HG03520 (cell line): Measurements from ENCODE around the gene NKX6-2.
"Not testable (repeated sequence)": the region's sequence is repeated elsewhere in the genome, so short reads cannot be mapped to it uniquely, and the experiment has no call there.

ENCODE experiments used
- ATAC-seq: cut with Tn5 transposase; IDR thresholded peaks from one replicate; pipeline ENCODE4 v1.9.1; 2021; ENCODE audit warnings: mild to moderate bottlenecking, moderate library complexity; ENCODE audit not compliant: unreplicated experiment

NKX6-2 gene

DNA sequence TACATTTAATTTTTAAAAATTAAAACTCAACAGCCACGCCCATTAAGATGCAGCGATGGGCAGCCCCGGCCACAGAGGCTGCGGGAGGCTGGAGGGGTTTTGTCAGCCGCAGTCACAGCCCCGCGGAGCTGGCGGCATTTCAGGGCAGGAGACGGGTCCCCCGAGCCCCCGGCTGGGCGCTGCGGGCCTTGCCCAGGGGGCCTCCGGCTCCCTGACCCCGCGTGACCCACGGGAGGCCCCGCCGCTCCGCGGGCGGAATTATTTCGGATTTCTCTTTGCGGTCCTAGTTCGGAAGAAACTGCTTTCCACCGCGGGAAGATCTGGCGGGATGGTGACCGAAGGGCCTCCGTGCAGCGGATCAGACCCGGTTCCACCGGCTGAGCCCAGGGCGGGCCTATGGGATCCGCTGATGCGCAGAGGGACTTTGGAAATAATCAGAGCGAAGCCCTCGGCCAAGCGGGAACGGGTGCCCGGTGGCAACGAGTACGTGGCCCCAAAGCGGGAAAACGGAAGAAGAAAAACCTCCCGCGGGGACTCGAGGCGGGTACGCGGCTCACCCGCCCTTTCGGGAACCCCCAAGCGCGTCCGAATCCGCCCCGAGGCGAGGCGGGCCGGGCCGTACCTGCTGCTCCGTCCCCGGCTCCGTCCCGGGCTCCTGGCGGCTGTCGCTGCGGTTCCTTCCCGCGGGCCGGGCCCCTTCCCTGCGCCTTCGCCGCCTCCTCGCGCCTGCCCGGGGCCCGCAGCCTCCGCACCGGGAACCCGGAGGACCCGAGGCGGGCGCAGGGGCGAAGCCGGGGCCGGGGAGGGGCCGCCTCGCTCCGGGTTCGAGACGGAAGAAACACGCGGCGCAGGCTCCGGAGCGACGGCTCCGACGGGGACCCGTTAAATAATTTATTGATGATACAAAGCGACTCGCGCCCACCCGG is 1.7 kb downstream of the NKX6-2 start:
- ATAC-seq = no peak

DNA sequence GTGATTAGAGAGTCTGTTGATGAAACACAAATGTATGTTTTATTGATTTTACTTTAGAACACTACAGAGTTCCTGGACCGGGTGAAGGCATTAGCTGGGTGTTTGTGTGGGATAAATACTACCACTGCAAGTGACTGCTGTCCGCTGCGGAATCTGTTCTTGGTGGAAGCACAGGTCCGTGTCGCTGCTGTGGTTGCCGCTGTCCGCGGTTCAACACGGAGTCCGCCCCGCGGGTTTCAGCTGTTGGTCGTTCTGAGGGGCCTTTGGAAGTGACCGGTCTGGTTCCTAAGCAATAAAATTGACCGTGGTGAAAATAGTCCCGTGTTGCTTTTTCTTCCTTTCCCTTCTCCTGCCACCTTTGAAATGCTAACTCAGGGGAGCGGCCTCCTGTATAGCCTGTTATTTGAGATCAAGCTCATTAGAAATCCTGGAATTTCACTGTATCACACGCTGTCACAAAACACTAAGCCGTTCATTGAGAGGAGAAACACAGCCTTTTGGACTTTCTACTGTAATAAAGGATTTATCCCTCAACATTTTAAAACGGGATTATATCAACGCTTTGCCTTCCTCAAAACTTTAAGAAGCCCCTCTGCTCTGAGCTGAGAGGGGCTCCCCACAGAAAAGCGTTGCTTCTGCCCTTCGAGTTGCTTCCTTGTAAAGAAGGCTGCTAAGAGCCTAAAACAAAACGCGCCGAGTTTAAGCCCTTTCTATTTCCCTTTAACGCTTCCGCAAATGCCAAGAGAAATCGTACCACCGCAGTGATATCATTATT is 2.6 kb downstream of the NKX6-2 start:
- ATAC-seq = no peak

DNA sequence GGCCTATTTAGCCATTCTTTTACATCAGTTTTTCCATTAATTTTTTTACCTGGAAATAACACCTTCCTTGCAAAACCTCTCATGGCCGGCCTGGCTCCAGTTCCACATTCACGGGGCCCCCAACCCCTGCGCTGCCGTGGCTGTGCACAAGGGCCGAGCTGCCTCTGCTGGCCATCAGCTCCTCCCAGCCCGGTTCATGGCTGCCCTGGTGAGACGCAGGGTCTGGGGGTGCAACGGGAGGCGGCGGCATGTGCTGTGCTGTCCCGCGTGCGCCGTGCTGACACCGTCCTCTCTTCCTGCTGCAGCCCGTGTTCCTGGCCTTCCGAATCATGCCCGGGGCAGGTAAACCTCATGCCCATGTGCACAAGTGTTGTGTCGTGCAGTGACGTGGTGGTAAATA is 4.4 kb downstream of the NKX6-2 start:
- ATAC-seq = no peak

DNA sequence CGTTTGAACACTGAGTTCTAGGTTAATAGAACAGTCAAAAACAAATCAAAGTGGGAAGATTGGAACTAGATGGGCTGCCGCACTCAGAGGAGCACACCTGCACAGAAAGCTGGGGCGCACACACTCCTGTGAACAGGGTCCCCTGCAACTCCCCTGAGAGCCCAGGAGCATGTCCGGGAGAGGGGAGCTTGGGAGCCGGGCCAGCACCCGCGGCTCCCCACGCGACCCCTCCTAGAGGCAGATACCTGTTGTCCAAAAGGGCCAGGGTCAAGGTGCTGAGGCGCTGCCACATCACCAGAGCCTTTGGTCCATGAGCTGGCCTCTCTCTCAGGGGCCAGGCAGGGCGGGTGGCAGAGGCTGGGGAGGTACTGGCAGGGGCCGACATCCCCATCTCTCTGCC is 5.6 kb downstream of the NKX6-2 start:
- ATAC-seq = no peak

DNA sequence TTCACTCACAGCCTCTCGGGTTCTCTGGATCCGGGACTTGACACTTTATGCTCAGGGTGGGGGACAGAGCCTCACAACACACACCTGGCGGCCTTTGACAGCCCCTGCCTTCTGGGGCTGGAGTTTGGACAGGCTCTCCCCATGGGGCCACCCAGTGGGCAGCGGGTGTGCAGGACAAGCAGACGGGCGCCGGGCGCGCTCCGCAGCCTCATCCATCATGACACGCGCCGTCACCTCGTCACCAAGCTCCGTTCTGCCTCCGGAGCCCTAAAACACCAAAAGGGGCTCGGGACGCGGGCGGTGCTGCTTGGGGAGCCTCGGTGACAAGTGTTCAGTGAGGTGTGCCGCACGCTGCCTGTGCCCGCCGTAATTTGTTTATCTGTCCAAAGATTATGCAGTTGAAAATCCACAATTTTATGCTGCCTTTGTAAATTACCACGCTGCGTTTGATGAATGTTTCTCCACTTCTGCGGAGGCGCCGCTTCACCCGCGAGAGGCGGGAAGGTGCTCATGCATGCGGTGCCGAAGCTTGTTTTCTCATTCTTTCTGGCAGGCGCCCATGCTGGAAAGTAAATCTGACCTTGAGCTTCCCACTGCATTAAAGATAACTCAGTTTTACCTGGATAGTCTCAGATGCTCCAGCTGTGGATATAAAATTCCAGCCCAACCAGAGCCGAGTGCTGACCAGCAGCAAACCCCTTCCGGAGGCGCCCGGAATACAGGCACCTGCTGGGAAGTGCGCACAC is 6.2 kb downstream of the NKX6-2 start:
- no peak for ATAC-seq

DNA sequence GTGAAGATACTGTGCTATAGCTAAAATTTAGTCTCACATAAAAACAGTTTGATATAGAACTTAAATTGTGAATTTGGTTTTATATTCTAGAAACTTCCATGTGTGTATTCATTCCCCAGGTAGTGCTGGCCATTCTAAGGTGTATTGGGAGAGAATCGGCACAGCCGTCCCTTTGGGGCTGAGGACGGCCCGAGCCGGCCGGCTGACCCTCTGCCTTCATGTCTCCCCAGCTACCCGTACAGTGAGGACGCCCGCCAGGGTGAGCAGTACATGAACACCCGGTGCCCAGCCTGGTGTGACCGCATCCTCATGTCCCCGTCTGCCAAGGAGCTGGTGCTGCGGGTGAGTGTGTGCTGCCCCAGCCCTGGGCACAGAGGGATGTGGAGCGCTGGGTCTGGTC is 8.5 kb downstream of the NKX6-2 start:
- ATAC-seq = no peak

DNA sequence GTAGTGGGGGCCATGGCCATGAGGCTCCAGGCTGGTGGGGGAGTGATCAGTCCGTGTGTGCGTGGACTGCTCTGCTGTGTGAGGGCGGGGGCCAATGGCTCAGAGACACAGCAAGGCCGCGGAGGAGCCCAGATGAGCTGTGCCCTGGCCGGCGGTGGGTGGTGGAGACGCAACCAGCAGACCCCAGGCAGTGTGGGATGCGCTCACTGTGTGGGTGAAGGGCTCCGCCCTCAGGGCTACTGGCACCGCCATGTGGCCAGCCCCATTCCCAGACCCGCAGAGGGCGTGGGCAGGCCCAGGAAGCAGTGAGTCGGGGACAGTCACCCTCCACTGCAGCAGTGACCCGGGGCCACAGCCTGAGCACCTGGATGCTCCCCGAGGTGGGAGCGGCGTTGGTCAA is 9.1 kb downstream of the NKX6-2 start:
- ATAC-seq = no peak

DNA sequence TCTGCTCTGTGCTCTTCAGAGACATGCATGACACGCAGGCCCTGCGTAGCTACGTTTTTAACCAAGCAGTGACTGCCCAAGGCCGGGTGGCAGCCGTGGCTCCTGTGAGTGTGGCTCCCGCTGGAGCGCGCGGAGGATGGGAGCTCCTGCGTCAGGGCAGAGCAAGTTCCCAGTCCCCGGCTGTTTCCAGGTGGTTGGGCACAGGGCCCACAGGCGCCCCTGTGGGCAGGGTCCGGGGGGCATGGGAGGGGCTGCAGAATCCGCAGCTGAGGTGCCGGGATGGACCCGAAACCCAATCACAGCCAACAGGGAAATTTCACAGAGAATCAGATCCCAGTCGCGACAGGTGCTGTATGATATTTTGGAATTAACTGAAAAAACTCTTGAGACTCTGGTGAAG is 9.8 kb downstream of the NKX6-2 start:
- no peak for ATAC-seq

DNA sequence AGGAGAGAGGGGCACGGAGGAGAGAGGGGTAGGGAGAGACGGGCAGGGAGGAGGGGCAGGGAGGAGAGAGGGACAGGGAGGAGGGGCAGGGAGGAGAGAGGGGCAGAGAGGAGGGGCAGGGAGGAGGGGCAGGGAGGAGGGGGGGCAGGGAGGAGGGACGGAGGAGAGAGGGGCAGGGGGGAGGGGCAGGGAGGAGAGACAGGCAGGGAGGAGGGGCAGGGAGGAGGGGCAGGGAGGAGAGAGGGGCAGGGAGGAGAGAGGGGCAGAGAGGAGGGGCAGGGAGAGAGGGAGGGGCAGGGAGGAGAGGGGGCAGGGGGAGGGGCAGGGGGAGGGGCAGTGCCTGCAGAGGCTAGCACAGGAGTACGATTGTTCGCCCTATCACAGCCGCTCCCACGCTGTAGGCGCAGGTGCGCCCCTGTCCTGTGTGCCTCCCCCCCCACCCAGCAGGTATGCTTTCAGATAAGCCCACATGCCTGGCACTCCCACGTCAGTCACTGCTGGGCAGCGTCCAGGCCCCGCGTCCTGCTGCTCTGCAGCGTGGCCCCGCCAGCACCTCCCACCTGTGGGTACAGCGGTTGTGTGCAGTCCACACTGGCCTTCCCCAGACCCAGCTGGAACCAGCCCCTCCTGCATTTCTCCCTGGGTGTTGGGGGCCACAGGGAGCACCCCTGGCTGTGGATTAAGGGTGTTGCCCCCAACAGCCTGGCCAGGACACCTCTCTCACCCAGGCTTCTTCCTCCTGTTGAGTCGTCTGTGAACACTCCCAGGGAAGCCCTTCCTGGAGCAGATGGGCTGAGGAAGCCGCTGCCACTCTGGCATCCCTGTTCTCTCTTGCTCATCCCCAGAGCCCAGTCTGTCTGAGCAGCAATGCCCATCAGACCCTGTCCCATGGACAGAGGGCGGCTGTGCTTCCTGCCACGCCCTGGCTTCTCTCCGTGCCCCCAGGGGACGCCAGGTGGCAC is 10.8 kb downstream of the NKX6-2 start:
- no peak for ATAC-seq

DNA sequence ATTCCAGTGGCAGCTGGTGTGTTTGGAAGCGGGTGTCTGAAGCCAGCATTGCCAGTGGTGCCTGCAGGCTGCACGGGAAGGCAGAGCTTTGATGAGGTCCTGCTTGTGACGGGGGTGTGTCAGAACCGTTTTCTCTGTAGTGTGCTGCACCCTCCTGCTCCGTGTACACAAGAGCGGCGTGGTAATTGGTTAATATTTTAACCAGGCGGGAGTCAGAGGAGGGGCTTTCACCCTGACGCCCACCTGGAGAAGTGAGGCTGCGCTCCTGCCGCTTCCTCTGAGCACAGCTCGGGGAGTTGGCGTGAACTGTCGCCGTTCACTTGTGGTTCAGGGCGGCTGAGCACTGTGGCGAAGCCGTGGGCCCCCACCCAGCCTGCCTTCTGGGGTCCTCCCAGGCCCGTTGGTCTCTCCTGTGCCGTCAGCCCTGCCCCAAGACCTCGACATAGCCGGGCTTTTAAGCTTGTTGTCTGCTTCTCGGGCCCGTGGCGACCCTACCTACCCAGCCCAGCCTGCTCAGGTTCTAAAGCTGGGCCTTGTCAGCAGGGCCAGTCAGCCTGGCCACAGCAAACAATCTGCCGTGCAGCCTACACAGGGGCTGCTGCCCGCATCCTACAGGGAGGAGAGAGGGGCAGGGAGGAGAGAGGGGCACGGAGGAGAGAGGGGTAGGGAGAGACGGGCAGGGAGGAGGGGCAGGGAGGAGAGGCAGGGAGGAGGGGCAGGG is 11.6 kb downstream of the NKX6-2 start:
- no peak for ATAC-seq

DNA sequence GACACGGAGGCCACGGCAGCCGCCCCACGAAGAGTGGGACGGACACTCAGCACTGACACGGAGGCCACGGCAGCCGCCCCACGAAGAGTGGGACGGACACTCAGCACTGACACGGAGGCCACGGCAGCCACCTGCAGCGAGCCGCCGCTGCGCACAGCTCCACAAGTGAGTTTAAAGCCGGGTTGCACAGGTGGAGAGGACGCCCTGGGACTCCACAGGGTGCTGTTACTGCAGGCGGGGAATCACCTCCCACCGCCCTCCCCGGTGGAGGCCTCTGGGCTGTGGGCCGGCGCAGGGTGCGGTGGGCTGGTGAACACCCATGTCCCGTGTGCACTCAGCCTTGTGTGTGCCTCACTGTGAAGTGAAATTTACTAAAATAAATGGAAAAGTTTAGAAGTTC is 13.1 kb downstream of the NKX6-2 start:
- ATAC-seq = not testable (repeated sequence)

DNA sequence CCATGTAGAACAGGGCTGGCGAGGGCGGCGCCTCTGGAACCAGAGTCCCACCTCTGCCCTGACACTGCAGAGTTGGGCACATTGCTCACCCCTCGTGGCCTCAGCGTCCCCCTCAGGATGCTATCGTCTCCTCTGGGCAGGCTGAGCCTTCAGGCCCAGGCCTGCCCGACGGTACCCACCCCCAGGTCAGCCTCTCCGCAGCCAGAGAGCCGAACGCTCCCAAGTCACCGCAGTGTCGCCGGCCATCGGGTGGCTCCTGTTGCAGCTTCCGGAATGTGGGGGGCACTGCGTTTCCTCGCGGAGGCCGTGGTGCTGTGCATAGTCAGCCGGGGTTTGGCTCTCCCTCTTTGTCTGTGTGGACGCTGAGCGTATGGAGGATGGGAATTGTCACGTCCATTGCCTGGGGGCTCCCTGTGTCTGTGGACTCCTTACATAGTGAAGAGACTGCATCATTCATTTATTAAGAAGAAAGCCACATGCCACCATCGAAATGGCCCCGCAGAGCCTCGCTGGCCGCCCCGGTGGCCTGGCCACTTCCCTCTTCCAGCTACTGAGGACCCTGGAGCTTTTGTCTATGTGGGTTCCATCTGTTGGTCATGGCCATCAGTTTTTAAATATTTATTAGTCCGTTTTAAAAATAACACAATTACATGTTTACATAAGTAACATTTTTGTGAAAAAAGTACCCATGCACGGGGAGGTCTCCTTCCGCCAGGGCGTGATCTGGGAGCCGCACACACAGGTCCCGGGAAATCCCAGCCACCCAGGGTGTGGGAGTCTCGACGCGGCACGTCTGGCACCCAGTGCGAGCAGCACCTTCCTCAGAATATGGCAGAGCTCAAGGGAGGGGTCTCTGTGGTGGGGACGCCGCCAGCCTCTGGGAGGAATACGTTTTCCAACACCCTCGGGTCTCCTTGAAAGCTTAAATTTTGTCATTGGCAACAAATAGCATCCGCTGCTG is 15.6 kb downstream of the NKX6-2 start:
- no peak for ATAC-seq

DNA sequence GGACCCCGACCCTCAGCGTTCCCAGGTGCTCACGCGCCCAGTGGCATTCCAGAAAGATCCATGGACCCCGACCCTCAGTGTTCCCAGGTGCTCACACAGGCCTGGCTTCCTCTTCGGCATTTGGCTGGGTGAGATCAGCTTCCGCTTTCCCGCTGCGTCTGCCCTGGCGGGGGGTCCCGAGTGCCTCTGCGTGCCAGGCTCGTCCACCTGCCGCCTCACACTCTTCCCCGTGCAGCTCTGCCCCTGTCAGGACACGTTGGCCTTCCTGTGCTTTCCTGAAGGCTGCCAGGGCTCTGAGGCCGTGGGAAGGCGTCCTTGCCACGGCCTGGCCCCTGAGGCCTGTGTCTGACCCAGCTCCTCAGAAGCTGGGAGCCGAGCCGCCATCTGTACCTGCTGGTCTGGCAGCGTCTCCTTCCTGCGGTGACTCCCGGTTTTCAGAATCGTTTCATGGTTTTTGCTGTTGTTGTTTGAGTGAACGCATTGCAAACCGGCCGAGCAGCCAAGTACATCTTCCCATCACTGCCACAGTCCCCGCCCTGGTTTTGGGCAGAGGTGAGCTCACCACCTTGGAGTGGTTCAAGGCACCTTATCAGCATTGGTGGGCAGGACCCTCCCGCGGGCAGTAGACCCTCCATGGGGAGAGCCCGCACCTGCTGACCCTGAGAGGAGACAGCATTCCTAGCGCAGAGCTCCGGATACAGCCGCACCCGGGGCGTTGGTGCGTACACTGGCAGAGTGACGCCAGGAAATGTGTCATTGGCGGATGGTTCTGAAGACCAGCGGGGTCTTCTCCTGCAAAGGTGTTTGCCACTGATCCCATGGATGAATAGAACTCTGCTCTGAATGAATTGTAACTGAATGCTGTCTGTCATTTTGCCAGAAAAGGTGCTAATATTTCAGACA is 17.4 kb downstream of the NKX6-2 start:
- ATAC-seq = no peak

DNA sequence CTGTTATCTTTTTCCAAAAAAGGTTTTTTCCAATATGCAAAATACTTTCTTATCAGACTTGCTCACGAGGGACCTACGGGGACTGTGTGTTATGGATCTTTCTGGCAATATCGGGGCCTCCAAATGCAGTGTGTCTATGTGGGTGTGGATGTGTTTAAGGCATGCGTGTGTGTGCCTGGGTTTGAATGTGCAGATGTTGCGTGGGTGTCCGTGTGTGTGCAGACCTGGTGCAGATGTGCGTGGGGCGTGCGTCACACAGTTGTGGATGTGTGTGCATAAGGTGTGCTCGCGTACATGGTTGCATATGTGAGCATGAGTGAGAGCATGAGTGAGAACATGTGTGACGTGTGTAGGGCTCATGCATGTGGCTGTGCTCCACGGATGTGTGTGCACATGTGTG is 19.7 kb downstream of the NKX6-2 start:
- no peak for ATAC-seq

DNA sequence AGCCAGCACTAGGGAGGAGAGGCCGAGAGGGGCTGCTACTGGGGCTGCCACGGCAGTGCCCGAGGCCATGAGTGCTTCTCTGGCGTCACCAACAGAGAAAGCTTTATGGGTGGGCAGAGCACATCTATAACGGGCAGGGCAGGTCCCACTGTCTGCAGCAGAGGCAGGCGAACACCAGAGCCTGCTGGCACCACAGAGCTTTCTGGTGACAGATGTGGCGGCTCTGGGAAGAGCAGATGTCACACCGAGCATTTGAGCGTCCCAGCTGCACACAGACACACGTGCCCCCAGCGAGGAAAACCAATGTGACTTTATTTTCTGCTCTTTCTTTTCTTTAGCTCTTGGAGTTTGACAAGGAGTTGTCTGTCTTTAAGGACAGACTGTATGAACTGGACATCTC is 20.5 kb downstream of the NKX6-2 start:
- no peak for ATAC-seq

DNA sequence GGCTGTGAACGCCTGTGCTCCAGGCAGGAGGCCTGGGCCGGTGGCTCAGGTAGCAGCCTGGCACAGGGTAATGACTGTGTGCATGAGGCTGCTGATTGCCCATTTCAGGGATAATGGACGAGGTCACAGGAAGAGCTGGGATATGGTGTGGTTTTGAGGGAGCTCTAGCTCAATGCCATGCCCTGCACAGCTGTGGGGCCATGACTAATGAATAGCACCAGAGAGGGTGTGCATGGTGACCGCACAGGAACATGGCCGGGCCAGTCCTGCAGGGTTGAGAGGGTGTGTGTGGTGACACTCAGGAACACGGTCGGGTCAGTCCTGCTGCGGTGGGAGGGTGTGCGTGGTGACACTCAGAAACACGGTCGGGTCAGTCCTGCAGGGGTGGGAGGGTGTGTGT is 21.8 kb downstream of the NKX6-2 start:
- no peak for ATAC-seq

DNA sequence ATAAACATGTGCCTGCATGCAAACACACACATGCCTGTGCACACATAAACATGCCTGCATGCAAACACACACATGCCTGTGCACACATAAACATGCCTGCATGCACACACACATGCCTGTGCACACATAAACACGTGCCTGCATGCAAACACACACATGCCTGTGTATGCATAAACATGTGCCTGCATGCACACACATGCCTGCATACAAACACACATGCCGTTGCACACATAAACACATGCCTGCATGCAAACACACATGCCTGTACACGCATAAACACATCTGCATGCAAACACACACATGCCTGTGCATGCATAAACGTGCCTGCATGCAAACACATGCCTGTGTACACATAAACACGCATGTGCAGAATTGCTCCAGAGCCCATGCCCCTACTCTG is 22.4 kb downstream of the NKX6-2 start:
- ATAC-seq = no peak

DNA sequence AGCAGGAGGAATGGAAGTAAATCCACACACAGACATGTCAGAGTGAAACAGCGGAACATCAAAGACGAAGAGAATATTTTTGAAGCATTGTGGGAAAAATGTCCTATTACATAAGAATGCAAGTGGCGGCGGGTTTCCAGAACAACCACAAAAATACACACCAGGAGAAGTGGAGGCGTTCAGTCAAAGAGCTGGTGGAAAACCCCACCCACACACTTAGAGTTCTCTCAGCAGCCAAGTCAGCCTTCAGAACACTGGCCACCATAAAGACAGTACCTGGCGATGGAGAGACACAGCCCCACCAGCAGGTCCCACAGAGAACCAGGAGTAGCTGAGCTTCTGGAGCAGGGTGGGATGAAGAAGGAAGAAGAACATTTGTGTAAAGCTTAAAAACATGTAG is 23.7 kb downstream of the NKX6-2 start:
- no peak for ATAC-seq
